Trophoblast cell (in vitro differentiated cells and primary cell): ENCODE measurements around the gene TMEM9B.
"Not testable (repeated sequence)": the region's sequence is repeated elsewhere in the genome, so short reads cannot be mapped to it uniquely, and the experiment has no call there.

ENCODE experiments used
- DNase-seq, 2 donors: peaks; one replicate each; pipeline ENCODE4 v3.0.0-alpha.2; 2016
- H2AFZ ChIP-seq: 2 replicates; pipeline ENCODE4 v1.6.1; 2013; ENCODE audit warnings: low read length, moderate library complexity, mild to moderate bottlenecking; ENCODE audit not compliant: insufficient read depth, poor library complexity
- H2AK5ac ChIP-seq: 2 replicates; pipeline ENCODE4 v1.6.1; 2013; ENCODE audit warnings: mild to moderate bottlenecking, low read length
- H2BK120ac ChIP-seq: 2 replicates; pipeline ENCODE4 v1.6.1; 2013; ENCODE audit warnings: low read length, mild to moderate bottlenecking, moderate library complexity; ENCODE audit not compliant: insufficient read depth, poor library complexity
- H2BK12ac ChIP-seq: 2 replicates; pipeline ENCODE4 v1.6.1; 2013; ENCODE audit warnings: mild to moderate bottlenecking, low read length, moderate library complexity
- H2BK5ac ChIP-seq: 2 replicates; pipeline ENCODE4 v1.6.1; 2013; ENCODE audit warnings: low read length, low read depth, moderate library complexity, mild to moderate bottlenecking; ENCODE audit not compliant: poor library complexity
- H3K14ac ChIP-seq: 2 replicates; pipeline ENCODE4 v1.6.1; 2013; ENCODE audit warnings: mild to moderate bottlenecking, low read length
- H3K18ac ChIP-seq: 2 replicates; pipeline ENCODE4 v1.6.1; 2013; ENCODE audit warnings: mild to moderate bottlenecking, low read length
- H3K23ac ChIP-seq: 2 replicates; pipeline ENCODE4 v1.6.1; 2013; ENCODE audit warnings: low read length
- H3K27ac ChIP-seq: 2 replicates; pipeline ENCODE4 v1.5.1; 2013; ENCODE audit warnings: low read depth, mild to moderate bottlenecking, inconsistent platforms, low read length, moderate library complexity
- H3K27me3 ChIP-seq: 2 replicates; pipeline ENCODE4 v1.6.1; 2013; ENCODE audit warnings: inconsistent platforms, mild to moderate bottlenecking, low read length, moderate library complexity; ENCODE audit not compliant: insufficient read depth
- H3K36me3 ChIP-seq, 2 experiments: 1 replicate in 1 of 2; 2 replicates in 1 of 2; pipeline ENCODE4 v1.6.1; 2013; ENCODE audit warnings: low read length in 2 of 2, mild to moderate bottlenecking in 2 of 2, moderate library complexity in 1 of 2; ENCODE audit not compliant: insufficient read depth in 2 of 2, control insufficient read depth in 1 of 2
- H3K4ac ChIP-seq: 2 replicates; pipeline ENCODE4 v1.6.1; 2013; ENCODE audit warnings: low read depth, mild to moderate bottlenecking, low read length, moderate library complexity
- H3K4me1 ChIP-seq, 2 experiments: 1 replicate in 1 of 2; 2 replicates in 1 of 2; pipeline ENCODE4 v1.6.1; 2013; ENCODE audit warnings: low read length in 2 of 2, mild to moderate bottlenecking in 2 of 2, moderate library complexity in 1 of 2; ENCODE audit not compliant: insufficient read depth in 2 of 2, control insufficient read depth in 1 of 2
- H3K4me2 ChIP-seq: 2 replicates; pipeline ENCODE4 v1.6.1; 2013; ENCODE audit warnings: inconsistent platforms, mild to moderate bottlenecking, low read length, moderate library complexity
- H3K4me3 ChIP-seq: 2 replicates; pipeline ENCODE4 v1.5.1; 2013; ENCODE audit warnings: mild to moderate bottlenecking, low read depth, low read length, inconsistent platforms
- H3K79me1 ChIP-seq: one replicate; pipeline ENCODE4 v1.6.1; 2013; ENCODE audit warnings: low read length
- H3K79me2 ChIP-seq: 2 replicates; pipeline ENCODE4 v1.6.1; 2013; ENCODE audit warnings: low read length, mild to moderate bottlenecking; ENCODE audit not compliant: control insufficient read depth, insufficient read depth, poor library complexity
- H3K9ac ChIP-seq: 2 replicates; pipeline ENCODE4 v1.6.1; 2013; ENCODE audit warnings: mild to moderate bottlenecking, low read length
- H3K9me3 ChIP-seq: 2 replicates; pipeline ENCODE4 v1.6.1; 2013; ENCODE audit warnings: low read depth, mild to moderate bottlenecking, control low read depth, inconsistent platforms, low read length; ENCODE audit not compliant: insufficient read depth
- H4K12ac ChIP-seq: 2 replicates; pipeline ENCODE4 v1.6.1; 2013; ENCODE audit warnings: low read depth, mild to moderate bottlenecking, low read length, moderate library complexity
- H4K8ac ChIP-seq: 2 replicates; pipeline ENCODE4 v1.6.1; 2013; ENCODE audit warnings: low read depth, mild to moderate bottlenecking, low read length, moderate library complexity
- H4K91ac ChIP-seq: one replicate; pipeline ENCODE4 v1.6.1; 2013; ENCODE audit warnings: low read depth, mild to moderate bottlenecking, low read length, moderate library complexity
- WGBS: extraction: QIAGEN DNeasy Blood & Tissue Kit; methylation state at CpG from one replicate; pipeline ENCODE4 v1.1.7; 2013; ENCODE audit warnings: missing lambda C conversion rate; ENCODE audit not compliant: insufficient read length, insufficient coverage; ENCODE audit errors: extremely low coverage; 5-methylcytosine and 5-hydroxymethylcytosine counted together

The TMEM9B gene

GRCh38 chr11:8989453-8989852, 25.2 kb upstream of the TMEM9B start:
- no peak overlapping the region for H3K9ac ChIP-seq
- no peak overlapping the region for H4K91ac ChIP-seq
- no peaks in the 10 kb centered on the region for H3K79me1 ChIP-seq
- no peak overlapping the region for H2AFZ ChIP-seq
- H3K4me2 ChIP-seq, result no peak overlapping the region
- WGBS, result no CpG with 5 or more reads among the region's 1 CpG
- peaks cover 0 to 3% of the 10 kb centered on the region in 2 experiments for H3K4me1 ChIP-seq
- no peak overlapping the region for H3K23ac ChIP-seq
- no peaks in the 10 kb centered on the region for H3K36me3 ChIP-seq
- H2AK5ac ChIP-seq, result no peak overlapping the region
- H3K4me3 ChIP-seq, result no peak overlapping the region
- H4K8ac ChIP-seq, result no peak overlapping the region
- H3K4ac ChIP-seq, result no peak overlapping the region
- no peak overlapping the region for H2BK120ac ChIP-seq
- H3K79me2 ChIP-seq, result no peaks in the 10 kb centered on the region
- no peaks in the 10 kb centered on the region for H3K27me3 ChIP-seq
- no peak overlapping the region for H2BK5ac ChIP-seq
- H3K27ac ChIP-seq, result no peak overlapping the region
- no peak overlapping the region for H4K12ac ChIP-seq
- H3K9me3 ChIP-seq, result no peaks in the 10 kb centered on the region
- no peak overlapping the region for H3K14ac ChIP-seq
- H2BK12ac ChIP-seq, result no peak overlapping the region
- H3K18ac ChIP-seq, result no peak overlapping the region
- peak in 1 of 2 donors; percentile 17 for DNase-seq

- Histone ChIP-seq H3K14ac (no peak overlapping the region), H2BK120ac (no peak overlapping the region), H3K79me1 (no peaks in the 10 kb centered on the region), H2BK12ac (no peak overlapping the region), H3K36me3 (no peaks in the 10 kb centered on the region), H3K4me3 (no peak overlapping the region), H3K79me2 (no peaks in the 10 kb centered on the region), H3K9me3 (no peaks in the 10 kb centered on the region), H3K4me1 (peaks cover 0 to 3% of the 10 kb centered on the region in 2 experiments), H2AFZ (no peak overlapping the region), H4K8ac (no peak overlapping the region), H3K23ac (no peak overlapping the region), H3K4me2 (no peak overlapping the region), H2AK5ac (no peak overlapping the region), H2BK5ac (no peak overlapping the region), H3K9ac (no peak overlapping the region), H3K4ac (no peak overlapping the region), H4K91ac (no peak overlapping the region), H3K27me3 (no peaks in the 10 kb centered on the region), H3K27ac (no peak overlapping the region), H3K18ac (no peak overlapping the region), H4K12ac (no peak overlapping the region)
- no CpG with 5 or more reads among the region's 3 CpGs for WGBS
- DNase-seq, result peak; percentile 46 to 62
Measured at GRCh38 chr11:8988329-8989234, 24.3 kb upstream of the TMEM9B start.

- no CpG with 5 or more reads among the region's 2 CpGs for WGBS
- Histone ChIP-seq H3K4me2 (no peak overlapping the region), H2BK12ac (no peak overlapping the region), H2BK5ac (no peak overlapping the region), H3K27ac (no peak overlapping the region), H3K79me1 (no peaks in the 10 kb centered on the region), H3K36me3 (no peaks in the 10 kb centered on the region), H3K4me3 (no peak overlapping the region), H3K79me2 (no peaks in the 10 kb centered on the region), H3K23ac (no peak overlapping the region), H2AK5ac (no peak overlapping the region), H3K9me3 (no peaks in the 10 kb centered on the region), H3K4ac (no peak overlapping the region), H4K12ac (no peak overlapping the region), H3K14ac (no peak overlapping the region), H2AFZ (no peak overlapping the region), H3K9ac (no peak overlapping the region), H2BK120ac (no peak overlapping the region), H4K8ac (no peak overlapping the region), H3K4me1 (peaks cover 0 to 3% of the 10 kb centered on the region in 2 experiments), H4K91ac (no peak overlapping the region), H3K27me3 (no peaks in the 10 kb centered on the region), H3K18ac (no peak overlapping the region)
- DNase-seq, result no peak
Measured at GRCh38 chr11:8987446-8987845, 23.2 kb upstream of the TMEM9B start.

GRCh38 chr11:8986772-8987171, 22.5 kb upstream of the TMEM9B start:
- not testable (repeated sequence) for H3K23ac ChIP-seq, H3K4me3 ChIP-seq, H4K91ac ChIP-seq, H3K4me1 ChIP-seq, H3K9me3 ChIP-seq, H3K4ac ChIP-seq, H2BK12ac ChIP-seq, H3K79me2 ChIP-seq, DNase-seq, H3K9ac ChIP-seq, H3K14ac ChIP-seq, H3K79me1 ChIP-seq, H4K12ac ChIP-seq, H3K36me3 ChIP-seq, H3K27me3 ChIP-seq, H2BK120ac ChIP-seq, H2BK5ac ChIP-seq, H2AK5ac ChIP-seq, H3K4me2 ChIP-seq, H2AFZ ChIP-seq, H4K8ac ChIP-seq, H3K27ac ChIP-seq, H3K18ac ChIP-seq
- WGBS, result no CpG with 5 or more reads among the region's 6 CpGs
